ENCODE measurements around the gene NNAT.

The NNAT gene

DNA sequence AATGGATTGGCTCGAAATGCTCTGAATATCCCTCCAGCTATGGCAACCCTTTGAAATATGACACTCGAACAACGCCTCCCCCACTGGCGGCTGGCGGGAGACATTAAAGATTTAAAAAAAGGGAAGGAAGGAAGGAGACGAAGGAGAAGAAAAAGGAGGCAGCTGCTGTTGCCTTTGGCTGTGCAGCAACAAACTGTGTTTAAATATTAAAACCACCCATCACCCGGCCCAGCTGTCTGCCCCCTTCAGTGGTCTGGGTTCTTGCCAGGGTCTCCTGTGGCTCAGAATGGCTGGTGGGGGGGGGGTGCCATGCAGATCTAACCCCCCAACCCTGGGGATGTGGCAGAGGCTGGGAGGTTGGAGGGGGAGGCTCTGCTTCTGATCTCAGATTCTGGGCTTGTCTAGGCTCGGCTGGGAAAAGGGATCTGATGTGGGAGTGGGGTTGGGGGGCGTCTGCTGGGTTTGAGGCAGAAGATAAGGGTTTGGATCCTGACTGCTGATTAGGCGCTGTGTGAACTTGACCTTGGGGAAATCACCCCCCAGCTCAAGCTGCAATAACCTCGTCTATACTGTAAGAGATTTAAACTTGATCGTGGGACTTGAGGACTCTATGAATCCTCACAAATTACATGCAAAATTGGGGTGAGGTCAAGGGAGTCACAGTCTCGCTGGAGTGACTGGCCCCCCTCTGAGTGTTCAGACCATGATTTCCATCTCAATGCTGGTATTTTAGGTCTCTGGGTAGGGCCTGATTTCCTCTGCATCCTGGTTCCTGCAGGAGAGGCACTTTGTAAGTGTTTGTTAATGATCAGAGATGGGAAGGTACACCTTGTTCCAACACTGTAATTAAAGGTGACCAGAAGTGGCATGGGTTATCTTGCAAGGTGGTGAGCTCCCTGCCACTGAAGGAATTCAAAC is 46.9 kb downstream of the NNAT start:
- DNase-seq = peak; percentile 64

- no peak for DNase-seq
Measured at GRCh38 chr20:37570419-37570818, 49.4 kb downstream of the NNAT start.

GRCh38 chr20:37571033-37571432 is 50.0 kb downstream of the NNAT start:
- DNase-seq = no peak

Data from retina (tissue), 1 donor.